Gastrocnemius medialis (tissue), 4 donors: ENCODE results near the gene CUX1. TPM values are rescaled to one million over a fixed set of nuclear protein-coding genes. Genes with fewer than 3 reads are reported as not detected.
"Not testable (repeated sequence)": the region's sequence is repeated elsewhere in the genome, so short reads cannot be mapped to it uniquely, and the experiment has no call there.

Experiments used
- ATAC-seq, 2 donors: fragments of 150-250 bp; one replicate each; pipeline ENCODE4 v1.9.1; 2016
- DNase-seq, 2 donors: peaks; one replicate each; pipeline ENCODE4 v3.0.0-alpha.2; 2019
- H3K27ac ChIP-seq, 4 donors: fragments of 200-600 bp; sonication (generic); 1 replicate in 1 of 4; 2 replicates in 3 of 4; pipeline ENCODE4 v1.5.1; 2016 to 2018; ENCODE audit warnings: mild to moderate bottlenecking in 2 of 4, moderate library complexity in 1 of 4
- H3K27me3 ChIP-seq, 3 donors: fragments of 200-600 bp; sonication (generic) in 2 of 3; 1 replicate in 1 of 3; 2 replicates in 2 of 3; pipeline versions ENCODE4 v1.5.1 to v1.6.0; 2016 to 2019; ENCODE audit warnings: mild to moderate bottlenecking in 1 of 3, moderate library complexity in 1 of 3
- H3K36me3 ChIP-seq, 2 donors: fragments of 200-600 bp; sonication (generic) in 1 of 2; one replicate each; pipeline ENCODE4 v1.5.1; 2017 to 2018
- H3K4me1 ChIP-seq, 2 donors: fragments of 200-600 bp; sonication (generic) in 1 of 2; one replicate each; pipeline ENCODE4 v1.5.1; 2016 to 2017; ENCODE audit warnings: mild to moderate bottlenecking in 2 of 2
- H3K4me3 ChIP-seq, 4 donors: fragments of 200-600 bp; sonication (generic) in 3 of 4; 1 replicate in 1 of 4; 2 replicates in 3 of 4; pipeline ENCODE4 v1.5.1; 2016 to 2019; ENCODE audit warnings: mild to moderate bottlenecking in 2 of 4
- H3K9me3 ChIP-seq, 3 donors: fragments of 200-600 bp; sonication (generic) in 2 of 3; 1 replicate in 1 of 3; 2 replicates in 2 of 3; pipeline ENCODE4 v1.5.1; 2016 to 2019
- CTCF ChIP-seq, 5 experiments: fragments of 450-650 bp in 3 of 5; fragments of 200-600 bp in 2 of 5; sonication (generic) in 2 of 5; IDR thresholded peaks in 4 of 5; conservative IDR thresholded peaks in 1 of 5; 1 replicate in 4 of 5; 2 replicates in 1 of 5; pipeline ENCODE4 v1.5.1; 2016 to 2019; ENCODE audit warnings: antibody characterized with exemption in 5 of 5, mild to moderate bottlenecking in 3 of 5, moderate library complexity in 3 of 5
- POLR2A ChIP-seq, 2 donors: fragments of 450-650 bp; IDR thresholded peaks; one replicate each; pipeline ENCODE4 v1.6.1; 2017; ENCODE audit warnings: antibody characterized with exemption in 2 of 2, mild to moderate bottlenecking in 2 of 2, moderate library complexity in 2 of 2
- in situ Hi-C, 4 donors: fragments of 200-750 bp; cut with MboI; loops; one replicate each; pipeline versions ENCODE4 v1.15.0 to v1.8.0; 2017; ENCODE audit warnings: low sequenced_read_pairs in 4 of 4
- intact Hi-C: fragments of 100-400 bp; cut with DNase I; formaldehyde crosslinking; loops from one replicate; pipeline ENCODE4 v1.15.1; 2023; ENCODE audit warnings: low total_unique reads
- total RNA-seq, 4 donors: library from RNA; depleted of rRNA; stranded (reverse); fragments of >200 nt; gene quantifications; one replicate each; pipeline versions ENCODE4 v1.1.0 to v1.2.3, GENCODE V29; 2016

Gene CUX1
- total RNA-seq, 4 donors from 2014 or later, result 44.1 to 57.9 (median 54.9) TPM

- in situ Hi-C loops (no loop called here), intact Hi-C loops (loop anchor here (10.0 kb wide), 1 partner anchor 262 kb away; no protein-coding TSS in a partner anchor)
- Histone ChIP-seq H3K9me3 (no peaks in the 10 kb centered on the region), H3K36me3 (no peaks in the 10 kb centered on the region), H3K4me3 (peak overlapping the region in 3 of 4 donors; percentile 7 to 34 (median 16)), H3K27ac (peak overlapping the region; percentile 92 to 95 (median 94)), H3K4me1 (peaks cover 59 to 65% of the 10 kb centered on the region in 2 donors), H3K27me3 (no peaks in the 10 kb centered on the region)
- DNase-seq, result peak; percentile 93 to 95
- TF ChIP-seq POLR2A (IDR thresholded peaks at IDR 0.05) (peak; percentile 43 to 54), CTCF (IDR thresholded peaks at IDR 0.05 in 4 of 5, conservative IDR thresholded peaks at IDR 0.05 in 1 of 5) (peak in 1 of 5 experiments; percentile 20)
- ATAC-seq, result peak; percentile 89 to 95
Observed at GRCh38 chr7:101882595-101883564, 65.5 kb downstream of the CUX1 start.

- ATAC-seq (no peak), DNase-seq (no peak)
- no peaks in the 10 kb centered on the region for H3K9me3 ChIP-seq
- intact Hi-C loops (loop anchor here (10.0 kb wide), 1 partner anchor 260 kb away; no protein-coding TSS in a partner anchor), in situ Hi-C loops (no loop called here)
- H3K36me3 ChIP-seq, result no peaks in the 10 kb centered on the region
- peaks cover 55 to 59% of the 10 kb centered on the region in 2 donors for H3K4me1 ChIP-seq
- H3K27me3 ChIP-seq, result no peaks in the 10 kb centered on the region
- no peak for TF ChIP-seq POLR2A (IDR thresholded peaks at IDR 0.05)
- TF ChIP-seq CTCF (IDR thresholded peaks at IDR 0.05 in 4 of 5, conservative IDR thresholded peaks at IDR 0.05 in 1 of 5), result no peak
- no peak overlapping the region for H3K4me3 ChIP-seq
- H3K27ac ChIP-seq, result peak overlapping the region; percentile 92 to 95 (median 94)
Observed at GRCh38 chr7:101884671-101885596, 67.5 kb downstream of the CUX1 start.

GRCh38 chr7:101885597-101885955 is 68.2 kb downstream of the CUX1 start:
- ATAC-seq (no peak), DNase-seq (no peak)
- Histone ChIP-seq H3K4me1 (peaks cover 52 to 59% of the 10 kb centered on the region in 2 donors), H3K4me3 (no peak overlapping the region), H3K9me3 (no peaks in the 10 kb centered on the region), H3K27me3 (no peaks in the 10 kb centered on the region), H3K27ac (peak overlapping the region; percentile 92 to 95 (median 94)), H3K36me3 (no peaks in the 10 kb centered on the region)
- intact Hi-C loops (loop anchor here (10.0 kb wide), 1 partner anchor 259 kb away; no protein-coding TSS in a partner anchor), in situ Hi-C loops (no loop called here)
- TF ChIP-seq CTCF (IDR thresholded peaks at IDR 0.05 in 4 of 5, conservative IDR thresholded peaks at IDR 0.05 in 1 of 5) (no peak), POLR2A (IDR thresholded peaks at IDR 0.05) (no peak)

GRCh38 chr7:101887352-101887751 is 69.9 kb downstream of the CUX1 start:
- H3K4me1 ChIP-seq, result peaks cover 52 to 58% of the 10 kb centered on the region in 2 donors

GRCh38 chr7:101888564-101888963 is 71.1 kb downstream of the CUX1 start:
- in situ Hi-C loops, H3K36me3 ChIP-seq, H3K9me3 ChIP-seq, H3K4me3 ChIP-seq, H3K27me3 ChIP-seq, ATAC-seq, DNase-seq, H3K27ac ChIP-seq: not testable (repeated sequence)
- intact Hi-C loops, result loop anchor here (10.0 kb wide), 1 partner anchor 256 kb away; no protein-coding TSS in a partner anchor
- peaks cover 46 to 57% of the 10 kb centered on the region in 2 donors for H3K4me1 ChIP-seq

More at GRCh38 chr7:101887352-101887751, 69.9 kb downstream of the CUX1 start:
- ATAC-seq, H3K36me3 ChIP-seq, in situ Hi-C loops, DNase-seq, H3K9me3 ChIP-seq, H3K27me3 ChIP-seq, H3K27ac ChIP-seq, H3K4me3 ChIP-seq: not testable (repeated sequence)
- intact Hi-C loops, result loop anchor here (10.0 kb wide), 1 partner anchor 257 kb away; no protein-coding TSS in a partner anchor
